HepG2 (cell line): ENCODE data around the gene PDE1C. TPM values are rescaled to one million over a fixed set of nuclear protein-coding genes. Genes with fewer than 3 reads are reported as not detected.

Source experiments
- ATAC-seq: fragments of 200-7000 bp; cut with Tn5 transposase; 3 replicates; pipeline ENCODE4 v1.9.1; 2020; ENCODE audit warnings: mild to moderate bottlenecking, moderate library complexity
- BruUV-seq: library from RNA; stranded (reverse); fragments of 400-500 nt; replicated peaks from 2 replicates; lab custom pipeline; 2021; lab: Mats Ljungman, UMichigan
- CTCF ChIA-PET: fragments of 300-600 bp; formaldehyde crosslinking; extraction: SDS; loops from one replicate; lab custom pipeline; 2021; ENCODE audit warnings: low total read pairs, inconsistent platforms, low intra/inter-chr PET ratio; lab: Yijun Ruan, JAX
- POLR2A ChIA-PET: fragments of 350-600 bp; sonication (Branson Sonifier 250); formaldehyde crosslinking; loops from one replicate; lab custom pipeline; 2020; ENCODE audit warnings: antibody characterized with exemption, inconsistent platforms; lab: Yijun Ruan, JAX
- DNase-seq: peaks from one replicate; pipeline ENCODE4 v3.0.0-alpha.2; 2015; ENCODE audit warnings: low spot score
- FAIRE-seq: peaks from 3 replicates; lab custom pipeline; 2011; peaks lifted over from hg19 to GRCh38; lab: Jason Lieb, UNC
- H2AFZ ChIP-seq: one replicate; pipeline ENCODE4 v1.6.1; 2011; ENCODE audit warnings: low read length, inconsistent platforms
- H3K27ac ChIP-seq: fragments of 300-600 bp; 3 replicates; pipeline ENCODE4 v1.8.0; 2011; ENCODE audit warnings: mixed run types, mild to moderate bottlenecking, mixed read lengths, low read length, inconsistent platforms; ENCODE audit not compliant: insufficient read depth; ENCODE audit errors: extremely low read length
- H3K27me3 ChIP-seq, 2 experiments: fragments of 200-600 bp in 1 of 2; 2 replicates in 1 of 2; 3 replicates in 1 of 2; pipeline versions ENCODE4 v1.6.0 to v1.8.0; 2011; ENCODE audit warnings: low read length in 2 of 2, mild to moderate bottlenecking in 2 of 2, moderate library complexity in 2 of 2, inconsistent platforms in 1 of 2; ENCODE audit not compliant: insufficient read depth in 2 of 2, control insufficient read depth in 1 of 2
- H3K36me3 ChIP-seq, 2 experiments: fragments of 200-600 bp in 1 of 2; replicated peaks in 1 of 2; 2 replicates in 1 of 2; 3 replicates in 1 of 2; pipeline versions ENCODE4 v1.5.1 to v1.8.0; 2011; ENCODE audit warnings: low read length in 2 of 2, inconsistent platforms in 1 of 2; ENCODE audit not compliant: insufficient read depth in 2 of 2, control insufficient read depth in 1 of 2
- H3K4me1 ChIP-seq: 2 replicates; pipeline ENCODE4 v1.5.1; 2012; ENCODE audit warnings: low read length, inconsistent platforms; ENCODE audit not compliant: insufficient read depth
- H3K4me2 ChIP-seq: 2 replicates; pipeline ENCODE4 v1.6.0; 2011; ENCODE audit warnings: low read depth, low read length, inconsistent platforms
- H3K4me3 ChIP-seq, 3 experiments: fragments of 200-600 bp in 1 of 3; sonication (generic), shearing (Covaris generic) in 1 of 3; replicated peaks in 1 of 3; 2 replicates each; pipeline ENCODE4 v1.5.1; 2011 to 2016; ENCODE audit warnings: low read length in 3 of 3, inconsistent platforms in 2 of 3, low read depth in 2 of 3, mild to moderate bottlenecking in 2 of 3, control low read depth in 1 of 3, mixed read lengths in 1 of 3; ENCODE audit not compliant: insufficient read depth in 1 of 3
- H3K79me2 ChIP-seq: one replicate; pipeline ENCODE4 v1.6.1; 2011; ENCODE audit warnings: low read length, inconsistent platforms; ENCODE audit not compliant: insufficient read depth
- H3K9ac ChIP-seq: 2 replicates; pipeline ENCODE4 v1.6.0; 2011; ENCODE audit warnings: mild to moderate bottlenecking, low read depth, low read length, inconsistent platforms; ENCODE audit not compliant: insufficient read depth
- H3K9me3 ChIP-seq: 2 replicates; pipeline ENCODE4 v1.5.1; 2012; ENCODE audit warnings: mild to moderate bottlenecking, low read length
- H4K20me1 ChIP-seq: 2 replicates; pipeline ENCODE4 v1.6.0; 2011; ENCODE audit warnings: inconsistent platforms, mild to moderate bottlenecking, low read length, moderate library complexity; ENCODE audit not compliant: insufficient read depth
- ATF3 ChIP-seq: sonication (generic); formaldehyde crosslinking; IDR thresholded peaks from 2 replicates; pipeline ENCODE4 v1.4.0; 2020; ENCODE audit warnings: missing genetic modification reagents
- CEBPB ChIP-seq: IDR thresholded peaks from 2 replicates; pipeline ENCODE4 v1.6.1; 2011; ENCODE audit warnings: low read depth, low read length, improper control_type of control experiment, borderline replicate concordance
- ELF3 ChIP-seq: IDR thresholded peaks from 2 replicates; pipeline ENCODE4 v1.6.1; 2016; ENCODE audit warnings: missing genetic modification reagents, missing compliant biosample characterization
- JDP2 ChIP-seq: sonication (generic); formaldehyde crosslinking; IDR thresholded peaks from 2 replicates; pipeline ENCODE4 v1.8.1; 2022; ENCODE audit warnings: missing genetic modification reagents, borderline replicate concordance
- KIAA2018 ChIP-seq: sonication (generic); formaldehyde crosslinking; IDR thresholded peaks from 2 replicates; pipeline ENCODE4 v1.5.0; 2020; ENCODE audit warnings: mild to moderate bottlenecking, missing genetic modification reagents, borderline replicate concordance
- NR2F2 ChIP-seq: IDR thresholded peaks from 2 replicates; pipeline ENCODE4 v1.6.1; 2012; ENCODE audit warnings: low read depth, inconsistent platforms, borderline replicate concordance
- RARG ChIP-seq: sonication (generic); formaldehyde crosslinking; IDR thresholded peaks from 2 replicates; pipeline ENCODE4 v1.4.0; 2020; ENCODE audit warnings: low read depth, mild to moderate bottlenecking, missing genetic modification reagents
- WGBS: methylation state at CpG from one replicate; pipeline ENCODE4 v1.1.6; 2017; ENCODE audit warnings: low lambda C conversion rate; 5-methylcytosine and 5-hydroxymethylcytosine counted together
- in situ Hi-C: cut with HindIII; loops from 2 replicates; pipeline ENCODE4 v1.10.0; 2017; ENCODE audit warnings: low pct_unique_long_range_greater_than_20kb; ENCODE audit not compliant: extremely low pct_ligation_motif_present
- intact Hi-C: fragments of 100-400 bp; cut with micrococcal nuclease; formaldehyde crosslinking; loops from one replicate; pipeline ENCODE4 v1.10.0; 2022; ENCODE audit not compliant: unreplicated experiment
- polyA plus RNA-seq, 8 experiments: library from polyadenylated mRNA; depleted of rRNA in 3 of 8; stranded (reverse) in 7 of 8; unstranded in 1 of 8; fragments of >200 nt; fragmentation: Illumina TruSeq in 4 of 8; extraction: Trizol in 4 of 8; gene quantifications; 2 replicates each; pipeline versions ENCODE4 v1.2.1 to v1.2.3, GENCODE V29; 2011 to 2016; ENCODE audit warnings: low read depth in 4 of 8, missing spikeins in 1 of 8, mixed read lengths in 1 of 8; ENCODE audit not compliant: insufficient read depth in 1 of 8
- total RNA-seq, 5 experiments: library from RNA; depleted of rRNA; stranded (reverse); fragments of >200 nt; fragmentation: Illumina TruSeq; extraction: Trizol; gene quantifications; 2 replicates each; pipeline ENCODE4 v1.2.3, GENCODE V29; 2016; ENCODE audit warnings: low read depth in 1 of 5

The PDE1C gene
- total and polyA plus RNA-seq, 2 of the 13 experiments (the other 11 are each of a cell fraction or from before 2014, with no cell fraction given) = not detected

- CTCF ChIA-PET = no interaction called here
- no peaks in the 10 kb centered on the region for H3K79me2 ChIP-seq
- H3K27ac ChIP-seq = no peak overlapping the region
- no peak overlapping the region for H3K4me3 ChIP-seq
- no peak overlapping the region for H3K4me2 ChIP-seq
- H4K20me1 ChIP-seq = no peaks in the 10 kb centered on the region
- H3K27me3 ChIP-seq = no peaks in the 10 kb centered on the region
- H3K4me1 ChIP-seq = no peaks in the 10 kb centered on the region
- no peak overlapping the region for H3K9ac ChIP-seq
- FAIRE-seq (no peak), ATAC-seq (no peak), DNase-seq (no peak)
- no peaks in the 10 kb centered on the region for H3K9me3 ChIP-seq
- POLR2A ChIA-PET = no interaction called here
- no peak overlapping the region for H2AFZ ChIP-seq
- intact Hi-C loops (no loop called here), in situ Hi-C loops (no loop called here)
- H3K36me3 ChIP-seq = no peaks in the 10 kb centered on the region
- WGBS = 32% methylated on average over 3 of the region's 3 CpGs
- TF ChIP-seq ELF3 (CRISPR knock-in tag) (no peak), JDP2 (CRISPR knock-in tag) (no peak), ATF3 (no peak), NR2F2 (no peak), CEBPB (0 out of 2 replicates have a peak, but pooled peaks have one; percentile 44), KIAA2018 (CRISPR knock-in tag) (no peak), RARG (CRISPR knock-in tag) (no peak)
- BruUV-seq = no TSS peak
Measured at GRCh38 chr7:31921047-31921446, 149.2 kb downstream of the PDE1C start.
